Fibroblast of the aortic adventitia (primary cell): ENCODE results near the gene ARHGAP25. TPM values are rescaled to one million over a fixed set of nuclear protein-coding genes. Genes with fewer than 3 reads are reported as not detected.

Experiments used
- DNase-seq: peaks from one replicate; pipeline ENCODE4 v3.0.0-alpha.2; 2010; ENCODE audit warnings: low read depth
- H3K4me3 ChIP-seq: 2 replicates; pipeline ENCODE4 v1.5.1; 2011; ENCODE audit warnings: low read depth, mild to moderate bottlenecking, control low read depth, low read length, moderate library complexity
- total RNA-seq: library from RNA; depleted of rRNA; stranded (reverse); fragments of >200 nt; gene quantifications from 2 replicates; pipeline ENCODE4 v1.2.3, GENCODE V29; 2012; ENCODE audit warnings: low replicate concordance
- TF ChIP-seq, protein P1 (sequence below): IDR thresholded peaks from 2 replicates; pipeline ENCODE4 v1.5.1; 2011; ENCODE audit warnings: mild to moderate bottlenecking, low read length, control low read depth, inconsistent platforms; ENCODE audit not compliant: insufficient read depth

Gene ARHGAP25
- total RNA-seq, 1 donor = 0.36 TPM

DNA sequence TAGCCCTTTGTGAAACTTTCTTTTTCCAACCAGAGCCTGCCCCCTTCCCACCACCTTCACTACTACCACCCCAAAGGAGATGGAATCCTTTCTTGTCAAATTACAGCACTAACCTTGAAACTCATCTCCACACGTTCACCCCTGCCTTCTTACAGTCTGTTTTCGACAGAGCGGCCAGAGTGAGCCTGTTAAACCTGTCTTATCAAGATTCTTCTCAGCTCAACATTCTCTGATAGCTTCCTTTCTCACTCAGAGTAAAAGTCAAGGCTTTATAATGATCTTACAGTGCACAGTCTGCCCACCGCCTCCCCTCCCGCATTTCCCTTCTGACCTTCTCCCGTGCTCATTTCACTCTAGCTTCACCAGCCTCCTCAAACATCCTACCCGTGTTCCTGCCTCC, 56.0 kb downstream of the ARHGAP25 start:
- no peak for DNase-seq
- TF ChIP-seq, protein P1, sequence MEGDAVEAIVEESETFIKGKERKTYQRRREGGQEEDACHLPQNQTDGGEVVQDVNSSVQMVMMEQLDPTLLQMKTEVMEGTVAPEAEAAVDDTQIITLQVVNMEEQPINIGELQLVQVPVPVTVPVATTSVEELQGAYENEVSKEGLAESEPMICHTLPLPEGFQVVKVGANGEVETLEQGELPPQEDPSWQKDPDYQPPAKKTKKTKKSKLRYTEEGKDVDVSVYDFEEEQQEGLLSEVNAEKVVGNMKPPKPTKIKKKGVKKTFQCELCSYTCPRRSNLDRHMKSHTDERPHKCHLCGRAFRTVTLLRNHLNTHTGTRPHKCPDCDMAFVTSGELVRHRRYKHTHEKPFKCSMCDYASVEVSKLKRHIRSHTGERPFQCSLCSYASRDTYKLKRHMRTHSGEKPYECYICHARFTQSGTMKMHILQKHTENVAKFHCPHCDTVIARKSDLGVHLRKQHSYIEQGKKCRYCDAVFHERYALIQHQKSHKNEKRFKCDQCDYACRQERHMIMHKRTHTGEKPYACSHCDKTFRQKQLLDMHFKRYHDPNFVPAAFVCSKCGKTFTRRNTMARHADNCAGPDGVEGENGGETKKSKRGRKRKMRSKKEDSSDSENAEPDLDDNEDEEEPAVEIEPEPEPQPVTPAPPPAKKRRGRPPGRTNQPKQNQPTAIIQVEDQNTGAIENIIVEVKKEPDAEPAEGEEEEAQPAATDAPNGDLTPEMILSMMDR = no peak
- H3K4me3 ChIP-seq = no peak overlapping the region

DNA sequence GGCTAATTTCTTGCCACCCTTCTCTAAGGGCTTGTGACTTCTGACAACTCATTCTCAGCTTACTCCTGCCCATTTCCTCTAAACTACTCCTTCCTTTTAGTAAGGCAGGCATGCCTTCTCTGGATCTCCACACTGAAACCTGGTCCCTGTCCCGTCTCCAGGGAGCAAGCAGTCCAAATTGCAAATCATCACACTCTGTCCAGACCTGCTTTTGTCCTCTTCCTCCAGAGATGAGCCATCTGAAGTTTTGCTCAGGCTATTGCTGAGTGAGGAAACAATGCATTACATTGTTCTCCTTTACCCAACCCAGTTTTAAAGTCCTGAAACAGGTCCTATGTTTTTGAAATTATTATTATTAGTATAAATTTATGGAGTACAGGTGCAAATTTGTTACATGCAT, 57.3 kb downstream of the ARHGAP25 start:
- TF ChIP-seq, protein P1 = no peak
- no peak for DNase-seq
- H3K4me3 ChIP-seq = no peak overlapping the region

DNA sequence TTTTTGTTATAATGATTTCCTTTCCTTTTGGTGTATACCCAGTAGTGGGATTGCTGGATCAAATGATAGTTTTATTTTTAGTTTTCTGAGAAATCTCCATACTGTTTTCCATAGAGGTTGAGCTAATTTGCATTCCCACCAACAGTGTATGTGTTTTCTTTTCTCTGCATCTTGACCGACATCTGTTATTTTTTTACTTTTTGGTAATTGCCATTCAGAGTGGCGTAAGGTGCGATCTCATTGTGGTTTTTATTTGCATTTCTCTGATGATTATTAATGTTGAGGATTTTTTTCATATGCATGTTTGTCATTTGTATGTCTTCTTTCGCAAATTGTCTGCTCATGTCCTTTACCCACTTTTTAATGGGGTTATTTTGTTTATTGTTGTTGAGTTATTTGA, 58.1 kb downstream of the ARHGAP25 start:
- TF ChIP-seq, protein P1 = no peak
- no peak for DNase-seq

DNA sequence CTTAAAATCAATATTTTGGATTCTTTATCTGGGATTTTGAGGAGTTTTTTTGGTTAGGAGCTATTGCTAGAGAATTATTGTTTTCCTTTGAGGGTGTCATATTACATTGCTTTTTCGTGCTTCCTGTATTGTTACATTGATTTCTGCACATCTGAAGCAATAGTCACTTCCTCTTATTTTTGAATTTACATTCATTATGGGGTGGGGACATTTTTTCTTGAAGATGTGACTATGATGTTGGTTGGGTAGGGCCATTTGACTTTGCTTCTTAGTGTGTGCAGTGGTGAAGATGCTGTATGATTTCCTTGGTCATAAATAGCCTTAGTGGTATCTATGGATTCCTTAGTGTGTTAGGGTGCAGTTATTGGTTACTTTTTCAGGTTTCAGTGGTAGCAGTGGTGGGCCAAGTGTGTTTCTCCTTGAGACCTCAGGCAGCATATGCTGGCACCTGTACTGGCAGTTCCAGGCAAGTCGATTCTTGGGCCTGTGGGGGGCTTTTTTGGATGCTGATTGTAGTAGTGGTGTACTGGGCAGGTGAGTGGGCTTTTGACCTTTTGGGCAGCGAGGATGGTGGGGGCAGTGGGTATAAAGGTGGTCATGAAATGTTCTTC, 61.8 kb downstream of the ARHGAP25 start:
- no peak overlapping the region for H3K4me3 ChIP-seq
- DNase-seq = no peak
- TF ChIP-seq, protein P1 = no peak

More for the DNA sequence above, 58.1 kb downstream of the ARHGAP25 start:
- H3K4me3 ChIP-seq = no peak overlapping the region

DNA sequence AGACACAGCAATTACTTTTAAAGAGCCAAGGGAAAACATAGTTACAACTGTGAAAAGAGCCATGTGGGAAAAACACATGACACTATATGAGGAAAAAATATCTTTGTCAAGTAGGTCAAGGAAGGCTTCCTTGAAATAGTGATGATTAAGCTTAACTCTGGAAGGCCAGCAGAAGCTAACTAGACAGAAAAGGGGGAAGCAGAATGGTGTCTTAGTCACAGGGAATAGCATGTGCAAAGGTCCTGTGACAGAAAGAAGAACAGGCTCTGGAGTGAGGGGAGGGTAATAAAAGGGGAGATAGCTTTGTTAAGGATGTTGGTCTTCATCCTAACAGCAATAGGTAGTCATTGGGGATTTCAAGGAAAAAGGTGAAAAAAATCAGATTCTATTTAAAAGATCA, 64.0 kb downstream of the ARHGAP25 start:
- H3K4me3 ChIP-seq = no peak overlapping the region
- TF ChIP-seq, protein P1 = no peak
- no peak for DNase-seq

DNA sequence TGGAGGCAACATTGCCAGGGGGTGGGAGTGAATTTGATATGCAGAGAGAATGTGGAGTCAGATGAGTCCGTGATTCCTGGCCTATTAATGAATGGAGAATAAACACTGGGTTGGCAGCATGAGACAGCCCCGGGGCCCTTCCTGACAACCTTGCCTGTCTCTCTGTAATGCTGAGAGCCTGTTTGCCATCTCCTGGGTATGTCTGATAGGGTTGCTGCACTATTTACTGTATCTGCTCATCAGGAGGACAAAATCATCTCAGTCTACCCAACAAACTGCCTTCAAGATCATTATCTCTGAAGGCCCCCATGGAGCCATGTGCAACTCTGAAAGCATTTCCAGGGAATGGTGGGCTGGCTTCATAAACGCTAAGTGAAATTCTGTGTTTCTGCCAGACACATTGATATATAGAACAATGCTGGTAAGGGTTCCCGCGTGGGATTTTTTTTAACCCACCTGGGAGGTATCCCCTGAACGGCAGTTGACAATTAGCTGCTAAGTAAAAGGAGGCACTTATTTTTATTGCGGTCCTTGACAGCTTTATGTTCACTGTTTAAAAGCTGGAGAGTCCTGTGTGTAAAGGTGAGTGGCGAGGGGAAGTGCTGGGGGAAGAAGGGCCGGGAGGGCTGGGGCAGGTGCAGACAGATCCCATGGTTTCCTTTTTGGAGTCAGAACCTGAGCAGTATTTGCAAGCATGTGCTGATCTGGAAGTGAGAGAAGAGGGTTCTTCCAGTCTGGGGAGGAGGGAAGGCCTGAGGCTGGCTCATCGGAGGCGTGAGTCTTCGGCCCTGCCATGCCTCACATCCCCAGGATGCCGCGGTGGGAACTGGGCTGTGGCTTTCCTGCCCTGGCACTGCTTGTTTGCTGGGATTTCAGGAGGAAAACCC, 64.8 kb downstream of the ARHGAP25 start:
- TF ChIP-seq, protein P1 = no peak
- no peak overlapping the region for H3K4me3 ChIP-seq
- no peak for DNase-seq
